Thymus (tissue), 11 donors: Measurements from ENCODE around the gene KRABD2.

Experiments used
- DNase-seq, 9 donors: peaks; one replicate each; pipeline ENCODE4 v3.0.0-alpha.2; 2013; ENCODE audit warnings: low spot score in 9 of 9, low read depth in 6 of 9, missing footprints in 1 of 9
- H3K27ac ChIP-seq, 2 donors: one replicate each; pipeline ENCODE4 v1.5.1; 2013; ENCODE audit warnings: control low read depth in 1 of 2, low read depth in 1 of 2, low read length in 1 of 2, mild to moderate bottlenecking in 1 of 2, moderate library complexity in 1 of 2
- H3K27me3 ChIP-seq, 2 donors: one replicate each; pipeline ENCODE4 v1.5.1; 2013; ENCODE audit warnings: low read length in 1 of 2; ENCODE audit not compliant: control insufficient read depth in 2 of 2, insufficient read depth in 1 of 2
- H3K36me3 ChIP-seq, 2 donors: one replicate each; pipeline ENCODE4 v1.5.1; 2013; ENCODE audit warnings: low read length in 1 of 2, mild to moderate bottlenecking in 1 of 2, moderate library complexity in 1 of 2; ENCODE audit not compliant: control insufficient read depth in 2 of 2, insufficient read depth in 2 of 2
- H3K4me1 ChIP-seq, 2 donors: one replicate each; pipeline ENCODE4 v1.5.1; 2013; ENCODE audit warnings: low read length in 2 of 2; ENCODE audit not compliant: control insufficient read depth in 2 of 2, insufficient read depth in 2 of 2
- H3K4me3 ChIP-seq, 2 donors: one replicate each; pipeline ENCODE4 v1.5.1; 2013; ENCODE audit warnings: low read length in 2 of 2, control low read depth in 1 of 2, mild to moderate bottlenecking in 1 of 2
- H3K9me3 ChIP-seq, 2 donors: one replicate each; pipeline ENCODE4 v1.5.1; 2013; ENCODE audit warnings: low read length in 1 of 2, mild to moderate bottlenecking in 1 of 2; ENCODE audit not compliant: control insufficient read depth in 2 of 2, insufficient read depth in 1 of 2
- WGBS: extraction: QIAGEN DNeasy Blood & Tissue Kit; methylation state at CpG from one replicate; pipeline ENCODE4 v1.1.7; 2013; 5-methylcytosine and 5-hydroxymethylcytosine counted together
- donor health status: healthy.

The KRABD2 gene

GRCh38 chr17:8371786-8372185, 4.7 kb downstream of the KRABD2 start:
- Histone ChIP-seq H3K27ac (no peak overlapping the region), H3K4me1 (peaks cover 8 to 14% of the 10 kb centered on the region in 2 donors), H3K36me3 (peaks cover 18 to 23% of the 10 kb centered on the region in 2 donors), H3K27me3 (no peaks in the 10 kb centered on the region), H3K4me3 (no peak overlapping the region), H3K9me3 (no peaks in the 10 kb centered on the region)
- 94% methylated on average over 4 of the region's 4 CpGs for WGBS
- no peak for DNase-seq

GRCh38 chr17:8369944-8370343, 6.6 kb downstream of the KRABD2 start:
- Histone ChIP-seq H3K27me3 (no peaks in the 10 kb centered on the region), H3K4me1 (no peaks in the 10 kb centered on the region), H3K4me3 (no peak overlapping the region), H3K36me3 (peaks cover 15 to 26% of the 10 kb centered on the region in 2 donors), H3K27ac (no peak overlapping the region), H3K9me3 (no peaks in the 10 kb centered on the region)
- no peak for DNase-seq
- 56% methylated on average over 8 of the region's 8 CpGs for WGBS

- DNase-seq, result no peak
- 97% methylated on average over 3 of the region's 3 CpGs for WGBS
- H3K27ac ChIP-seq, result no peak overlapping the region
- H3K36me3 ChIP-seq, result peaks cover 15 to 27% of the 10 kb centered on the region in 2 donors
- H3K27me3 ChIP-seq, result no peaks in the 10 kb centered on the region
- H3K9me3 ChIP-seq, result no peaks in the 10 kb centered on the region
- H3K4me1 ChIP-seq, result no peaks in the 10 kb centered on the region
- H3K4me3 ChIP-seq, result no peak overlapping the region
These were observed 8.3 kb downstream of the KRABD2 start for GRCh38 chr17:8368193-8368592.

GRCh38 chr17:8366231-8366630, 10.3 kb downstream of the KRABD2 start:
- H3K9me3 ChIP-seq, result no peaks in the 10 kb centered on the region
- no peak overlapping the region for H3K4me3 ChIP-seq
- 97% methylated on average over 2 of the region's 2 CpGs for WGBS
- H3K4me1 ChIP-seq, result peaks cover 0 to 3% of the 10 kb centered on the region in 2 donors
- H3K27ac ChIP-seq, result no peak overlapping the region
- no peak for DNase-seq
- peaks cover 15 to 25% of the 10 kb centered on the region in 2 donors for H3K36me3 ChIP-seq
- H3K27me3 ChIP-seq, result no peaks in the 10 kb centered on the region

GRCh38 chr17:8365143-8365542, 11.4 kb downstream of the KRABD2 start:
- Histone ChIP-seq H3K4me3 (no peak overlapping the region), H3K4me1 (peaks cover 0 to 5% of the 10 kb centered on the region in 2 donors), H3K36me3 (peaks cover 15 to 23% of the 10 kb centered on the region in 2 donors), H3K9me3 (no peaks in the 10 kb centered on the region), H3K27ac (no peak overlapping the region), H3K27me3 (no peaks in the 10 kb centered on the region)
- DNase-seq, result no peak
- WGBS, result 100% methylated on average over 1 of the region's 1 CpG

- no peaks in the 10 kb centered on the region for H3K27me3 ChIP-seq
- WGBS, result 97% methylated on average over 4 of the region's 4 CpGs
- peaks cover 0 to 4% of the 10 kb centered on the region in 2 donors for H3K36me3 ChIP-seq
- DNase-seq, result no peak
- no peak overlapping the region for H3K4me3 ChIP-seq
- no peaks in the 10 kb centered on the region for H3K9me3 ChIP-seq
- peaks cover 0 to 5% of the 10 kb centered on the region in 2 donors for H3K4me1 ChIP-seq
- H3K27ac ChIP-seq, result no peak overlapping the region
These were observed 13.7 kb downstream of the KRABD2 start for GRCh38 chr17:8362651-8363332.

- H3K36me3 ChIP-seq, result peaks cover 0 to 4% of the 10 kb centered on the region in 2 donors
- H3K9me3 ChIP-seq, result no peaks in the 10 kb centered on the region
- H3K4me1 ChIP-seq, result peaks cover 0 to 5% of the 10 kb centered on the region in 2 donors
- H3K4me3 ChIP-seq, result no peak overlapping the region
- no peak for DNase-seq
- 74% methylated on average over 3 of the region's 3 CpGs for WGBS
- no peak overlapping the region for H3K27ac ChIP-seq
- H3K27me3 ChIP-seq, result no peaks in the 10 kb centered on the region
These were observed 15.8 kb downstream of the KRABD2 start for GRCh38 chr17:8360751-8361150.

- H3K9me3 ChIP-seq, result no peaks in the 10 kb centered on the region
- no peak overlapping the region for H3K4me3 ChIP-seq
- peaks cover 0 to 4% of the 10 kb centered on the region in 2 donors for H3K36me3 ChIP-seq
- WGBS, result 39% methylated on average over 3 of the region's 3 CpGs
- no peaks in the 10 kb centered on the region for H3K27me3 ChIP-seq
- no peak overlapping the region for H3K27ac ChIP-seq
- peaks cover 0 to 5% of the 10 kb centered on the region in 2 donors for H3K4me1 ChIP-seq
- no peak for DNase-seq
These were observed 16.2 kb downstream of the KRABD2 start for GRCh38 chr17:8360260-8360659.

GRCh38 chr17:8359769-8360168, 16.7 kb downstream of the KRABD2 start:
- Histone ChIP-seq H3K27me3 (no peaks in the 10 kb centered on the region), H3K4me1 (peaks cover 0 to 5% of the 10 kb centered on the region in 2 donors), H3K9me3 (no peaks in the 10 kb centered on the region), H3K4me3 (no peak overlapping the region), H3K36me3 (no peaks in the 10 kb centered on the region), H3K27ac (no peak overlapping the region)
- DNase-seq, result no peak
- WGBS, result 88% methylated on average over 5 of the region's 5 CpGs
